T-helper 1 cell treated with Interleukin-12 subunit alpha and Interleukin-12 subunit beta and Interleukin-4 antibody, amounts not matched to agents 30 ng/mL and 1 ng/mL, for 36 hours (primary cell): ENCODE results near the gene SNCA. TPM values are rescaled to one million over a fixed set of nuclear protein-coding genes. Genes with fewer than 3 reads are reported as not detected.

Experiments
- intact Hi-C: fragments of 100-400 bp; cut with micrococcal nuclease; formaldehyde crosslinking; loops from one replicate; pipeline ENCODE4 v1.15.1; 2024
- total RNA-seq: library from RNA; stranded (reverse); gene quantifications from 2 replicates; pipeline ENCODE4 v1.2.3, GENCODE V29; 2022

Gene SNCA
- total RNA-seq, 1 donor from 2014 or later, result 2.3 TPM

GRCh38 chr4:89820010-89820409 lies 17.0 kb downstream of the SNCA start:
- intact Hi-C loops, result no loop called here

- intact Hi-C loops, result no loop called here
Observed at GRCh38 chr4:89814362-89814761, 22.6 kb downstream of the SNCA start.

DNA sequence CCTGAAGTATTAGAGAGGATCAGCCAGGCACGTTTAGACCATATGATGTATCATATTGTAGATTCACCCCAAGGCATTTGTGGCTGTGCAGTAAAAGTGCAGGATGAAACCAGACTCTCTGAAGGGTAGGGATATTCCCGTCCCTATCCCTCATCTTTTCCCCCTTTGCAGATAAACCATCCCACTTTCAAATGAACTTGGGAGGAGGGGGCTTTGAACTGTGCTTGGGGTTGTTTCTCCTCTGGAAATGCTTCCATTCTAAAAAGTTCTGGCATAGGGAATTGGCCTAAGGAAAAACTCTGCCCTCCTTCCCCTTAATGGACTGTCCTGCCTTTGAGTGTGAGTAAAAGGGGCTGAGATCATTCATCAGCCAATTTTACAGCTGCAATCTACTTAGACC lies 23.8 kb downstream of the SNCA start:
- intact Hi-C loops, result no loop called here

GRCh38 chr4:89807441-89808140 lies 29.4 kb downstream of the SNCA start:
- intact Hi-C loops, result no loop called here

- intact Hi-C loops, result no loop called here
Observed at GRCh38 chr4:89805297-89805696, 31.7 kb downstream of the SNCA start.

- intact Hi-C loops, result no loop called here
Observed at GRCh38 chr4:89803915-89804314, 33.0 kb downstream of the SNCA start.

- intact Hi-C loops, result no loop called here
Observed at GRCh38 chr4:89803036-89803435, 33.9 kb downstream of the SNCA start.

GRCh38 chr4:89800527-89801103 lies 36.3 kb downstream of the SNCA start:
- intact Hi-C loops, result no loop called here

DNA sequence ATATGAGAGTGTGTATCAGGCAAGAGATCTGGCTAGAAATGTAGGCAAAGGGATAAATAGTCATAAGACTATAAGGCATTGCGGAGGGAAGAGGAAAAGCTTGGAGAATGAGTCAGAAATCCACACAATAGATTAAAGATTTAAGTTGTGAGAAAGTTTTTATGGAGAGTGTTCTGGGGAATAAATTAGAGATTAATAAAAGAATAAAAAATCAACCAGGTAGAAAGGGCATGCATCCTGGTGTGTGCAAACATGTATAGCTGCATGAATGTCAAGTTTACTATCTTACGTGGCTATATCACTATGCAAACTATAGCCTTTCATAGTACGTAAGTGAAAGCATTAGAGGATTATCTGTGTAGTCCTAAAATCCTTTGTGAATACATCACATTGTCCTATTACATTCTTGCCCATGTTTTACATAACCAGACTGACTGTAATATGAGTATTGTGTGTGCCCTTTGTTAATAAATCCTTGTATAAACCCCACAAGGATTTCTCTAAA lies 36.9 kb downstream of the SNCA start:
- intact Hi-C loops, result no loop called here

DNA sequence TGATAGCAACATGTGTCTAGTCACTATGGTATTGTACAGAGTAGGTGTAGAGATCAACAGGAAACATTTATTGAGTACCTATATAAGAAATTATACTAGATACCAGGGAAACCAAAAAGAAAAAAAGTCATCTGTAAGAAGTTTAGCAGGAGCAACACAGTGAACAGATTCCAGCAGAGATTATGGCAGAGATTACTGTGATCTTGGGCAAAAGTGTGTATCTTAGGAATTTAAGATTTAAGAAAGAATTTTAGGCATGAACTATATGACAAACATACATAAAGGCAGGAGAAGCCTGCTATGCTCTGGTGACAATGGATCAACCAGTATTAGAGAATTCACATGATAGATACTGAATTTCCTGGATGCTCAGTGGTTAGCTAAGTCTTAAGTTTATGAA lies 37.9 kb downstream of the SNCA start:
- intact Hi-C loops, result no loop called here

DNA sequence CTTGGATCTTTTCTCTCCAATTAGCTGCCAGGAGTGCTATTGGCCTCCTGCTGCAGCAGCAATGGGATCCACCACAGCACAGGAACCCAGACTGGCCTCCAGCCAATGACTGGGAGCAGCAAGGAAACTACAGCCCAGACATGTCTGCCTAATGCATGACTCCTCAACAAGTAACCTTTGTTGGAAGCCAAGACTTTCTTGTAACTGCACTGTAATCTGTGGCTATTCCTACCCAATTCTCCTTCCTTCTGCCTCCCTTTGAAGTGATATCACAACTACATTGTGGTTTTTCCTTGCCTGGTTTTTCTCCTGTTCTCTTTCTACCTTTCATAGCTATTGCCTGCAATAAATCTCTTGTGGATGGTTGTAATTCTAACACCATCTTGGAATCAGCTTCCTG lies 39.8 kb downstream of the SNCA start:
- intact Hi-C loops, result no loop called here

- intact Hi-C loops, result no loop called here
Observed at GRCh38 chr4:89788206-89789072, 48.5 kb downstream of the SNCA start.

DNA sequence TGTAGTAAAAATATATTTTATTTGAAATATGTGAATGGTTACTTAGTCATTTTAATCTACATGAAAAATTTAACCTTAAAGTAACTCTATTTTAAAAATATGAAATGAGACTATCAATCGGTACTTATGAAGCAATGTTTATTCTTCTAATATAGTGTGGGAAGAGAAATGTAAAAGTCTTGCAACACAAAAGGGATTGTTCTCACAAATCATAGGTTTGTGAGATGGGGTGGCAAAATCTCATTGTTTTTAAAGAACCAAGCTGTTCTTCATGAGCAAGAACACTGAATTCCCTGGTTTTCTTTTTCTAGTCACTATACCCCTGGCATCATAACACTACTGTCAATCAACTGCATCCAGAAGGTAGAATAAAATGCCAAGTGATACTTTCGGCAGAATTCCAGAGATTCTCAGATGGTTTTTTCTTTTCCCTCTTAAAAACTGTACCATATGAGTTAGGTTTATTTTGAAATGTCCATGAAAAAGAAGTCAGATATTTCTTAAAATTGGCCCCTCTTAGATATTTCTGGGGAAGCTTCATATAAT lies 52.2 kb downstream of the SNCA start:
- intact Hi-C loops, result no loop called here

GRCh38 chr4:89781321-89781720 lies 55.6 kb downstream of the SNCA start:
- intact Hi-C loops, result no loop called here

GRCh38 chr4:89773805-89774204 lies 63.2 kb downstream of the SNCA start:
- intact Hi-C loops, result no loop called here

- intact Hi-C loops, result no loop called here
Observed at GRCh38 chr4:89769856-89770255, 67.1 kb downstream of the SNCA start.

DNA sequence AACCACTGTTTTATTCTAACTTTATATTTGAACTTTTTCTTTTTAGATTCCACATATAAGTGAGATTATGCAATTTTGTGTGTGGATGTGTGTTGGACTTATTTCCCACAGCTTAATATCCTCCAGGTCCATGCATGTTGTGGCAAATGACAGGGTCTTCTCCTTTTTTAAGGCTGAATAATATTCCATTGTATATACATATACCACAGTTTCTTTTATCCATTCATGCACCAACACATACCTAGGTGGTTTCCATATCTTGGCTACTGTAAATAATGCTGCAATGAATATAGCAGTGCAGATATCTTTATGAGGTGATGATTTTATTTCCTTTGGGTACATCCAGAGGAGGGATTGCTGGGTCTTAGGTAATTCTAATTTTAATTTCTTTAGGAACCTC lies 69.0 kb downstream of the SNCA start:
- intact Hi-C loops, result no loop called here

- intact Hi-C loops, result no loop called here
Observed at GRCh38 chr4:89765966-89766365, 71.0 kb downstream of the SNCA start.

- intact Hi-C loops, result no loop called here
Observed at GRCh38 chr4:89765528-89765927, 71.4 kb downstream of the SNCA start.

- intact Hi-C loops, result no loop called here
Observed at GRCh38 chr4:89762311-89762710, 74.7 kb downstream of the SNCA start.

GRCh38 chr4:89759426-89759825 lies 77.5 kb downstream of the SNCA start:
- intact Hi-C loops, result no loop called here

DNA sequence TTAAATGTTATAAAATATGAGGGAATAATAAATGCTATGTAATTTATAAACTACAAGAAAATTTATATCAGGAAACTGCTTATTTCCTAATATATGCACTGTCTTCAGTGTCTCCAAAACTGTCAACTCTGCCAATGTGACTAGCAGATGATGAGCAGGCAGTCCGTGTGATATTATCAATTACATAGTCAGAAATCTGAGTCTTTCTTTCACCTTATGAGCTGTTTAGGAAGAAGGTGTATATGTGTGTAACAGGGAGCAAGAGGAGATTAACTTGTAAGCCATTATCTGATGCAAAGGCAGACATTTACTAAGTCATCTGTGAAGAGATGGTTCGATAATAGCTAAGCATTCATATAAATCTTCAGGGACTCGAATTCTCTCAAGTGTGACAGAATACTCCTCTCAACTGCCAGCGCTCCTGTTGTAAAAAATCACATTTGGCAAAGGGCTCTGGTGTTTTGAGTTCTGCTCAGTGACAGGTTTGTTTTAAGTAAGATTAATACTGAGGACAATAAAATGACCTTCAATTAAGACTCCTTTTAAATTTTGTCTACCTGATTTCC lies 79.7 kb downstream of the SNCA start:
- intact Hi-C loops, result no loop called here
